Activated T-cell treated with anti-CD3 and anti-CD28 coated beads, Interleukin-2, amount 50 U/mL, for 1 hour (primary cell): Measurements from ENCODE around the gene DEFB116.
"Not testable (repeated sequence)": the region's sequence is repeated elsewhere in the genome, so short reads cannot be mapped to it uniquely, and the experiment has no call there.

Experiments used
- DNase-seq: peaks from one replicate; pipeline ENCODE4 v3.0.0-alpha.2; 2020

DEFB116 gene

DNA sequence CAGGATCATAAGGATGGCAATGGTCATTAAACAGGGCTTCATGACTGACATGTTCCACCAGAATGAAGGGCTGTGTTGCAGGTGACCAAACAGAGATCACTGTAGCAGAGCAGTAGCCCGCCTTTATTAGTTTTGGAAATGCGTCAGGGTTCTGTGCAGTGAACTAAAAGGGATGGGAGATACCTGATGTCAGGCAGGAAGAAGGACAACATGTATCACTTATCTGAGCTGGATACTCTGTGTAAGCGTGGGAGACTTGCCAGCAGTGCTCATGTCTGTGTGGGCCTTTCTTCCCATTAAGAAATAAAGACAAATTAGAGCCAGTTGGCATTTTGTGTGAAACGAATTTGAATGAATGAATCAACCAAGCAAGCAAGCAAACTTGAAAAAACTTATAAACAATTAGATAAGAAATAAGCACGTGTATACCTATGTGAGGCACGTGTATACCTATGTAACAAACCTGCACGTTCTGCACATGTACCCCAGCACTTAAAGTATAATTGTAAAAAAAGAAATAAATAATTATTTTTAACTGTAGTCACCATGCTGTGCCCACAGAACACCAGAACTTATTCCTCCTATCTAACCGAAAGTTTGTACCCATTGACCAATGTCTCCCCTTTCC lies at the start of gene DEFB116:
DEFB116 (minus strand) TSS at position 51 of the 628 bp plus-strand sequence; CDS start at position 51, 0 bp downstream.
- DNase-seq: no peak

- no peak for DNase-seq
Observed at GRCh38 chr20:31355981-31356380, 47.6 kb upstream of the DEFB116 start.

- no peak for DNase-seq
Observed at GRCh38 chr20:31341470-31341869, 33.1 kb upstream of the DEFB116 start.

DNA sequence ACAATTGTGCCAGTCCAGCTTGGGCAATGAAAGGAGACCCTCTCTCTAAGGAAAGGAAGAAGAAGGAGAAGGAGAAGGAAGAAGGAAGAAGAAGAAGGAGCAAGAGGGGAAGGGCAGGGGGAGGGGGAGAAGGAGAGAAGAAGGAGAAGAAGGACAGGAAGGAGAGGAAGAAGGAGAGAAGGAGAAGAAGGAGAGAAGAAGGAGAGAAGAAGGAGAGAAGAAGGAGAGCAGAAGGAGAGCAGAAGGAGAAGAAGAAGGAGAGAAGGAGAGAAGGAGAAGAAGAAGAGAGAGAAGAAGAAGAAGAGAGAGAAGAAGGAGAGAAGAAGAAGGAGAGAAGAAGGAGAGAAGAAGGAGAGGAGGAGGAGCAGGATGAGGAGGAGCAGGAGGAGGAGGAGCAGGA lies 22.5 kb upstream of the DEFB116 start:
- no peak for DNase-seq

DNA sequence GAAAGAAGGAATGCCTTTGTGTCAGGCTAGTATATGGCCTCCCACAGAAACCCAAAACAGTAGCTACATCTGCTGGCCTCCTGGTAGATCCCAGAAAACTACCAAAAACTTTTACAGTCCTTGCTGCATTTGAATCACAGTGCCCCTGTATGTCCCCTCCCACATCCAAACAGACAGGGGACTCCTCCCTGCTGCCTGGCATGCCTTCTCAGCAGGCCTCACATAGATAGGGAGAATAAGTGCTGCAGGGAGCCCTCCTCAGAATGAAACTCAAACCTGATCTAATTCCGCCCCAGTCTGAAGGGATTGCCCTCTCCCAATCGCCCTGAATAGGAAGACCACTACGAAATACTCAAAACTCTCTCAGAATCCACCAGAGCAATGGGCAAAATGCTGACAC lies 14.1 kb upstream of the DEFB116 start:
- no peak for DNase-seq

DNA sequence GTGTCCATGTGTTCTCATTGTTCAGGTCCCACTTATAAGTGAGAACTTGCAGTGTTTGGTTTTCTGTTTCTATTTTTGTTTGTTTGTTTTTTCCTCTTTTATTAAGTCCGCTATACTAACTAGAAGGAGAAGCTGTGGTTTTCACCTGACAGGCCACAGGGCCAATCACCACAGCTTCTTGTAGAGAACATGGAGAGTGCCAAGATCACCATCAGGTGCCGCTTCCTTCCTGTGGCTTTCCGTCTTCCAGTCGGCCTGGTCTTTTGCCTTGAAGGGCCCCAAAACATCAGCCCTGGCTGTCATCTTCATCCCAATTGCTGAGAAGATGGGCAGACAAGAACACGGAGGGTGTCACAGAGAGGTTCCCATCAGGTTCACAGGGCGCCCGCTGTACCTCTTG lies 23.4 kb downstream of the DEFB116 start:
- DNase-seq: not testable (repeated sequence)

DNA sequence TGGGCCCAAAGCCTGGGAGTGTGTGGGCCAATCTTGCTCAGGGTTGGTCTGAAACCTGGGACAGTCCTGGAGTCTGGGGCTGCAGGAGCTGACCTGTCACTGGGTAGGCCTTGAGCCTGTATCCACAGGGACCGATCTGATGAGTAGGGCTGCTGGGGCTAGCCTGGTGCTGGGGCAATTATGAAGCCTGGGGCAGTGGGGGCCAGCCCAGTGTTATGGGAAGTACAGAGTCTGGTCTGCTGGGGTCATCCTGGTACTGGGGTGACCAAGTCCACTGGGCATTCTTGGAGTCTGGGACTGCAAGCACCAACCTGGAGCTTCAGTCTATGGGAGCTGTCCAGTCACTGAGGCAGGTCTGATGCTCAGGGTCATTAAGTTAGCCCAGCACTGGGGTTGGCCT lies 30.2 kb downstream of the DEFB116 start:
- DNase-seq: no peak

DNA sequence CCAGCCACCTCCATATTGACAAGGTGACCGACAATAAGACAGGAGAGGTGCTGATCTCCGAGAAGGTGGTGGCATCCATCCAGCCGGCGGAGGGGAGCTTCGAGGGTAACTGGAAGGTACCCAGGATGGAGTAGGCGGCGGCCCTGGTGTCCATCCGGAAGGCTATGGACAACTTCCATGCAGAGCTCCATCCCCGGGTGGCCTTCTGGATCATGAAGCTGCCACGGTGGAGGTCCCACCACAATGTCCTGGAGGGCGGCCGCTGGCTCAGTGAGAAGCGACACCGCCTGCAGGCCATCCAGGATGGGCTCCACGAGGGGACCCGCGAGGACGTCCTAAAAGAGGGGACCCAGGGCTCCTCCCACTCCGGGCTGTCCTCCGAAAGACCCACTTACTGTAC lies 33.9 kb downstream of the DEFB116 start:
- DNase-seq: no peak

DNA sequence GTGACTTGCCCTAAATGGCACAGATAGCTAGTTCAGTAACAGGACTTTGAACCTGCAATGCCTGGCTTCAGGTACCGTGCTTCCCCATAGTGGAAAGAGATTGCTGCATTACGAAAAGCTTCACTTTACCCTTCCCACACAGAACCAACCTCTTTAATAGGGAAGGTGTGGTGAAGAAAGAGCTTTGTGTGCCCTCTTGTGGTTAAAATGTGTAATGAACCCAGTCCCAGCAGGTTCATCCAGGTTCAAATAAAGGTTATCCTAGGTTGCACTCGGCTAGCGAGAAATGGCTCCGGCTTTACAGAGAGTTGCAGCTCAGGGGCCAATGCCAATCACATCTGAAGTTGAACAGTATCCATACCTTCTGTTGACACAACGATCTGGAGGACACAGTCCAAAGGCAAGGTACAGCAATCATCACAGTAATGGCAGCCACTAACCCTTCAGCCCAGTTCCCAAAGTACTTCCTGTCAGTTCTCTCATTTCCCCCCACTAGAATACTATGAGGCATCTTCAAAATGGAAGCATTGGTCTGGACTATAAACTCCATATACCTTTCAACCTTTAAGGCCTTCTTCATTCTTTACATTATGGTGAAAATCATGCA lies 48.0 kb downstream of the DEFB116 start:
- no peak for DNase-seq

DNA sequence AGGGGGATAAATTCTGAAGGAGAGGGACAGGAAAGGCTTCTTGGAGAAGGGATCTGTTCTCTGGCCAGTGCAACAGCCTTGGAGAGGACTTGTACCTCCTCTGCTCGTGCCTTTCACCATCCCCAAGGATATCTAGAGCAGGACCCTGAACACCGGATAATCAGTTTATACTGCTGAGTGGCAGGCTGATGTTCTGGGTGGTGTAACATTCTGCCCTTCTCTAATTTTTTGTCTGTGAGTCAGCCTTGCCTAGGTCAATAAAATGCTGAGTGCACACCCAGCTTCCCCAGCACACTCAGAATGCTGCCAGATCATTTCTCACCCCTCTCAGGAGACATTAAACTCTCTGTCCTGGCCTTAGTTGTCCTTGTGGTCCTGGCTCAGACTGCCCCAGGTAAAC lies 51.0 kb downstream of the DEFB116 start, which contains the start of gene DEFB115:
DEFB115 (plus strand) TSS at position 301 of the 400 bp plus-strand sequence; CDS start at position 301, 0 bp downstream.
- no peak for DNase-seq

- no peak for DNase-seq
Observed at GRCh38 chr20:31256959-31257358, 51.4 kb downstream of the DEFB116 start.
